Islet of Langerhans (tissue), 1 donor: ENCODE measurements around the gene CTU2.

Experiments used
- FAIRE-seq: peaks from one replicate; lab custom pipeline; 2011; peaks lifted over from hg19 to GRCh38; lab: Jason Lieb, UNC

The CTU2 gene

GRCh38 chr16:88744577-88745521 is 38.5 kb downstream of the CTU2 start:
- FAIRE-seq: no peak

GRCh38 chr16:88746506-88746905 is 40.2 kb downstream of the CTU2 start:
- no peak for FAIRE-seq

GRCh38 chr16:88747588-88748301 is 41.4 kb downstream of the CTU2 start:
- no peak for FAIRE-seq

- no peak for FAIRE-seq
These were observed 42.1 kb downstream of the CTU2 start for GRCh38 chr16:88748364-88748763.

GRCh38 chr16:88749358-88749757 is 43.1 kb downstream of the CTU2 start:
- FAIRE-seq: no peak

- FAIRE-seq: no peak
These were observed 44.6 kb downstream of the CTU2 start for GRCh38 chr16:88750854-88751253.

GRCh38 chr16:88752386-88753002 is 46.2 kb downstream of the CTU2 start:
- FAIRE-seq: no peak

GRCh38 chr16:88753191-88753590 is 46.9 kb downstream of the CTU2 start:
- FAIRE-seq: no peak

GRCh38 chr16:88753602-88754001 is 47.3 kb downstream of the CTU2 start:
- FAIRE-seq: no peak

- no peak for FAIRE-seq
These were observed 48.0 kb downstream of the CTU2 start for GRCh38 chr16:88754109-88754911.

- no peak for FAIRE-seq
These were observed 48.8 kb downstream of the CTU2 start for GRCh38 chr16:88754912-88755744.

- FAIRE-seq: no peak
These were observed 49.6 kb downstream of the CTU2 start for GRCh38 chr16:88755745-88756443.

GRCh38 chr16:88758227-88758943 is 52.1 kb downstream of the CTU2 start:
- no peak for FAIRE-seq

GRCh38 chr16:88758944-88759244 is 52.6 kb downstream of the CTU2 start:
- no peak for FAIRE-seq

GRCh38 chr16:88759245-88759975 is 53.1 kb downstream of the CTU2 start:
- FAIRE-seq: no peak

GRCh38 chr16:88759976-88760350 is 53.7 kb downstream of the CTU2 start:
- no peak for FAIRE-seq

GRCh38 chr16:88760424-88761142 is 54.3 kb downstream of the CTU2 start:
- FAIRE-seq: no peak

- FAIRE-seq: no peak
These were observed 54.8 kb downstream of the CTU2 start for GRCh38 chr16:88761143-88761534.

- FAIRE-seq: no peak
These were observed 55.5 kb downstream of the CTU2 start for GRCh38 chr16:88761830-88762229.
